A549 (cell line): ENCODE data around the gene MSRB3.

Source experiments
- CEBPB ChIP-seq, 2 experiments: fragments of >200 bp in 1 of 2; sonication (Bioruptor Twin) in 1 of 2; formaldehyde crosslinking in 1 of 2; IDR thresholded peaks; 2 replicates each; pipeline ENCODE4 v1.6.1; 2012 to 2016
- CTCF ChIP-seq: fragments of >200 bp; sonication (Bioruptor Twin); formaldehyde crosslinking; IDR thresholded peaks from 3 replicates; pipeline ENCODE4 v1.5.1; 2016
- ELK1 ChIP-seq: fragments of 150-350 bp; IDR thresholded peaks from 2 replicates; pipeline ENCODE4 v1.6.1; 2014; ENCODE audit warnings: low read depth, mild to moderate bottlenecking, low read length
- EP300 ChIP-seq, 2 experiments: fragments of >200 bp; sonication (Bioruptor Twin); formaldehyde crosslinking; IDR thresholded peaks; 2 replicates in 1 of 2; 3 replicates in 1 of 2; pipeline ENCODE4 v1.6.1; 2016 to 2017
- GATA3 ChIP-seq: IDR thresholded peaks from 2 replicates; pipeline ENCODE4 v1.6.1; 2012; ENCODE audit warnings: borderline replicate concordance
- MAX ChIP-seq: IDR thresholded peaks from 2 replicates; pipeline ENCODE4 v1.6.1; 2012
- POLR2A ChIP-seq: IDR thresholded peaks from 2 replicates; pipeline ENCODE4 v1.6.1; 2012; ENCODE audit warnings: mild to moderate bottlenecking, low read length
- REST ChIP-seq: fragments of 200-600 bp; sonication (generic); IDR thresholded peaks from 2 replicates; pipeline ENCODE4 v1.6.1; 2016; ENCODE audit warnings: antibody characterized with exemption, mild to moderate bottlenecking, moderate library complexity

- TF ChIP-seq EP300 (IDR thresholded peaks at IDR 0.05) (no peak), GATA3 (no peak), ELK1 (no peak), CEBPB (IDR thresholded peaks at IDR 0.05) (no peak), REST (no peak), MAX (no peak), CTCF (no peak), POLR2A (no peak)
Measured at GRCh38 chr12:65343801-65344200, 65.3 kb downstream of the MSRB3 start.
